ENCODE data around the gene SCYGR8.

SCYGR8 gene

DNA sequence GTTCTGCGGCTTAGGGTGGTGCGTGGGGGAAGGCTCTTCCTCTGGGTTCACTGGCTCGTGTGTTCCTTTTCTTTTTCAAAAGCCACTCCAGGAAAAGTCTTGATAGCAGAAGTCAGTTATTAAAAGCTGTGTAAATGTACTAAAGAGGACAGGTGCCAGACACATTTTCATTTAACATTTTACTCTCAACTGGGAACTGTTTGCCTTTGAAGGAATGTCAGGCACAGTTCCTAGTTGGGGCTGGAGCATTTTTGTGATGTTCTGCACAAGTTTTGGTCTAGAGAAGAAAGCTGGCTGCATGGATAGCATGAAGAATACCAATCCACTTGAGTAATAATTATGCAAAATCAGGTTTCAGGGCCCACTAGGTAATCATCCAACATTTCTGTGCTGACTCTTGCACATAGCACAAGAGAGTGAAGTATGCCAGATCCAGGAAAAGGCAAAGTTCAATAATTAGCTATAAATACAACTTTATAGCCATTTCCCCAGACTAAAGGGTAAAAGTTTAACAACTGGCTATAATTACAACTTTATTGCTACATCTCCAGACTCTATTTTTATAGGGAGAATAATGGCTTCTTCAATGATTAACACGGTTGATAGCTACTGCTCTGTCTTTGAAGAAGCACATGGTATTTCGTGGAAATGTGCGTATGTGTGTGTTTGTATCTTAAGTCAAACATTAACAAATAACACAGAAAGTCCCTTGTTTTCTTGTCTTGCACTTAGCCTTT, 16.2 kb downstream of the SCYGR8 start:
- DNase-seq = no peak

DNA sequence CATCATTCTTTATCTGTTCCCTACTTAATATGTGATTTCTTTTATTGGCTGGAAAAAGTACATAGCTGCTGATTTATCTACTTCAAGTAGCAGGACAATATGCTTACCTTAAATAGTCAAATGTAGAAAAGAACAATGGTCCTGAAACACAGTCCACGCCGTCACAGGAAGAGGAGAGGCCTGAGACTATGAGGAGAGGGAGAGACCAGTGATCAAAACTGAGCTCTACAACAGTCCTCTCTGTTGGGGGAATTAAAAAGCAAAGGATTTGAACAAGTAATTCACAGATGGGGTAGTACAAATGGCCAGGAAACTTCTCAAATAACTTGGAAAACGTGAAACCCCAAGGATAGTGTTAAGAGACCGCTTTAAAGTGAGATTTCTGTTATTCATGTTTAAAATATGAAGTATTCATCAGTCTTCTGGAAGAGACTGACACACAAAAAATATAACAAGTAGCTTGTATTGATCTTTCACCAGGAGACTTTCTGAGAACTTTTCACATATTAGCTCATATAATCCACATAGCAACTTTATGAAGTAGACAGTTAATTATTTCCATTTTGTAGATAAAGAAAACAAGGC, 20.2 kb downstream of the SCYGR8 start:
- DNase-seq = no peak

DNA sequence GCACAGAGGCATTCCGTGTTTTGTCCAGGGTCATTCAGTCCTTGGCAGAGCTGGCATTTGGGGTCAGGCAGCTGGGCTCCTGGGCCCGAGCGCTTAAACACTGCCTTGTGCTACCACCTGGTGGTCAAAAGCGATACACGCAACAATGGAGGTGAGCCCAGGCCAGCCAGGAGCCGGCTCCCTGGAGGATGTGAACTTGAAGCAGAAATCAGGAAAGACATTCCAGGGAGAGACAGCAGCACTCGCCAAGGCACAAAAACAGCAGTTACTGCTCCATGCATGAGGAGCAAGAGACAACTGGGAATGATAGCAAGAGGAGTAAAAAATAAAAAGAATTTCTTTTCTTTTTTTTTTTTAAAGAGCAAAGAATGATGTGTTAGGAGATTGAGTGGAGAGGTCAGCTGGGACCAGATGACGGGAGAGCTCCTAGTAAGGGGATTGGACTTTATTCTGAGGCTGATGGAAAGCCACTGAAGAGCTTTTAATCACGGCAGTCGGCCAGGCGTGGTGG, 20.7 kb downstream of the SCYGR8 start:
- DNase-seq = peak; percentile 55

DNA sequence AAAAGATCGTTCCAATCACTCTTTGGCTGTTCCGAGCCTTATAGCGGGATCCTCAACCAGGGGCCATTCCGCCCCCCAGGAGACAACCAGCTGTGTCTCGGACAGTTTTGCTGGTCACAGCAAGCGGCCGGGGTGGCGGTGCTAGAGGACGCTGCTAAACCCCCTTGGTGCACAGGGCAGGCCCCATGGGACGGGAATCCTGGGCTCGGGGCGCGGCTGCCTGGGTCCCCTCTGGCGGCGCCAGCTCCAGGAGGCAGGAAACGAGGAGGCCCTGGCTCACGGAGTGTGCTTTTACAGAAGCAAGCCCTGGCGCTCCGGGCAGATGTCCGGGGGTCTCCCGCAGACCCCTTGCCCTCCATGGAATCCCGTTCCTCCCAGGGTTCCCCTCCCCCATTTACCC, 22.1 kb downstream of the SCYGR8 start:
- DNase-seq = no peak

DNA sequence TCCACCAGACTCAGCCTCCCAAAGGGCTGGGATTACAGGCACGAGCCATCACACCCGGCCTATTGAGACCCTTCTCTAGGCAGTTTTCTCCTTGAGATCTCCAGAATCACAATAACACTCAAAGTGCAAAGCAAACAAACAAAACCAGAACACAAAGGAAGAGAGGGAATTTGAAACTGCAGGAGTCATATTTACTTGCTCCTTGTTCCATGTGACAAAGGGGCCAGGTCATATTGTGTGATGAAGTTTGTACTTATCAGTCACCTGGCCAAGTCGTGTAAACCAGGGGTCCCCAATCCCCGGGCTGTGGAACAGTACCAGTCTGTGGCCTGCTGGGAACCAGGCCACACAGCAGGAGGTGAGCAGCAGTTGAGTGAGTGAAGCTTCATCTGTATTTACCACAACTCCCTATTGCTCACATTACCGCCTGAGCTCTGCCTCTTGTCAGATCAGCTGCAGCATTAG, 26.5 kb downstream of the SCYGR8 start:
- no peak for DNase-seq

DNA sequence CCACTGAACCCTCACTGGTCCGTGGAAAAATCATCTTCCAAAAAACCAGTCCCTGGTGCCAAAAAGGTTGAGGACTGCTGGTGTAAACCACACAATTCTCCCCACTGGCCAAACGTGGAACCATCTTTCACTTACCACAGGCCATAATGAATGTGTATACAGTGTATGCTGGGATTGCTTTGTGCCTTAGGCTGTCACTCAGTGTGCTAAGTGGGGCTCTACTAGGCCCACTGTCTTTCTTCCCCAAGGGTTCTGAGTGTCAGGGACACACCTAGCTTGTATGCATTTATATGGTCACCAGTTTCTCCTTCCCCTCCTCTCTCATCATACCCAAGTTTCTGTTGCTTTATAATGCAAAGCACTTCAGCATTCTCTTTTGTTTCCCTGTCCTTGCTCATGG, 27.2 kb downstream of the SCYGR8 start:
- DNase-seq = no peak

DNA sequence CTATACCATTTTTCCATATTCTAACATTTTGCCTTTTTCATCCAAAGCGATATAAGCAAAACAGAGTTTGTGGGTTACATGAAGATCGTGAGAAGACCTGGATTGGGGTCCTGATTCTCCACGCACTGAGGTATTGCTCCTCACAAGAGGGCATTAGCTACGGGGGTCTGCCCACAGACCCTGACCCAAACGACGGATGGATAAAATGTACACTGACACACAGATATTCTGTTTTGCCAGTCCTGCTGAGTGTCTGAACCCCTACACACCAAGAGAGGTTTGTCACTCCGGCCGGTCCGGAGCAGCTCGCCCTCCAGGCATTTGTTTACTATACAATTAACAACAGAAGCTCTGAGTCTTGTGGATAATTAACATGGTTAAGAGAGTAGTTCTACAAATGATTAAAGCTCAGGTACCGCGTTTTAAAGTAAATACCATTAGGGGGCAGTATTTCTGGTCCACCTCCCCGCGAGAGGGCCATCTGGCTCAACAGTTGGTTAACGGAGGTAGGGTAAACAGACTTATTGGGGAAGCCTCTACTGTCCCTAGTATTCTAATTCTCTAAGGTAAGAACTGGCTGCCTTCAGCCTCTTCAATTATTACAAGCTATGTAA, 28.4 kb downstream of the SCYGR8 start:
- no peak for DNase-seq

DNA sequence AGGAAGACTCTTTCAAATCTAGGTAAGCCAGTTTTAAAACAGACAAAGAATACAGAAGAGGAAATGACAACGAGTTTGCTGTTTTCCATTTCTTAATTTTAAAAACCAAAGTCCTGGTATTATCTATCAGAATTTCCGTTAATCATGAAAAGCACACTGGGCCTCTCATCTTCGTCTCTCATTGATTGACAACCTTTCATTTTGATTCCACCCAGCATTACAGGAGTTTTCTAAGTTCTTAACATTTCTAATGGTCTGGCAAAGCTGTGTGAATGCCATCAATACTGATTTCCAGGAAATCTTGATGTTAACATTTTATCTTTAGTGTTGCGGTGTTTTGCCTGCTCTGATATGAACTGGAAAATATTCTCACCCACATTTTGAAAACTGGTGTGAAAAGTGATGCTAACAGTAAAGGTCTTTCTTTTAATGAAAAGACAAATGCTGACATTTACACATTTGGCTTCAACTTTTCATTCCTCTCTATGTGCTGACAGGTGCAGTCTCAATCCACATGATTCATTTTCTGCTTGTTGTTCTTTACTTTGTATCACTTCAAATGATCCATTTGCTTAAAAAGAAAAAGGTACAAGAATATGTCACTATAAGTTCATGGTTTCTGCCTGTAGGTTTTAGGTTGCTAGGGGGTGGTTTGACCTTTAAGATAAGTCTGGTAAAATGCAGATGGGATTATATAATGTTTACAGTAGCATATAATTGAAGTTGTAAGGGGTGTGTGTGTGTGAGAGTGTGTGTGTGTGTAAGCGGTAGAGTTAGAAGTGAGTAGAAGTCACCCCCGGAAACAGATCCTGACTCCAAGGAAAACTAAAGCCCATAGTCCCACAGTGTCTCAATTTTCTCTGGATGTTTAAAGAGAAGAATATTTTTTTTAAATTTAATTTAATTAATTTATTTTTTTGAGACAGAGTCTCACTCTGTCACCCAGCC, 29.5 kb downstream of the SCYGR8 start:
- DNase-seq = no peak

DNA sequence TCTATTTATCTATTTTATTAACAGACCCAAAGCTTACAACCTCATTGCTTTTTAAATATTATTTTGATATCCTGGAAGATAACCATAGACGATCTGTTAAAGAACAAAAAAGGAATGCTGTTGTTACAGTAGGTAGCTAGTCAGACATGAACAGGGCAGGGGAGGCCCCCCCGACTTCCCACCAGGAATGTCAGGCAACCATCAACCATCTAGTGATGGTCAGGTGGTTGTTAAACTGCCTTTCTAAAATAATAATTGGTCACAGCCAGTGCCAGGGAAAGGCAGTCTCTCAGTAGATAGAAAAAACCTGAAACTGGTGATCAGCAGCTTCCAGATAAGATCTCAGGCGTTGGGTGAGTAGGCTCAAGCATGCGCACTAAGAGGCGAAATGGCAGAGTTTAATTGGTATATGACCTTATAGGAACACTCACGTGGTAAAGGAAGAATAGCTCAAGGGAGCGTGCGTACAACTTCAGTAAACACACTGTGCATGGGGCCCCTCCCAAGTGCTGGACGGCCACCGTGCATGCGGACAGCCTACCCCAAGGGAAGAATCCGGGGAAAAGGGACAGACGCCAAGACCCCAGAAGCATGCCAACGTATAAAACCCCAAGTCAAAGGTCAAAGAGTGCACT, 35.4 kb downstream of the SCYGR8 start:
- DNase-seq = no peak

DNA sequence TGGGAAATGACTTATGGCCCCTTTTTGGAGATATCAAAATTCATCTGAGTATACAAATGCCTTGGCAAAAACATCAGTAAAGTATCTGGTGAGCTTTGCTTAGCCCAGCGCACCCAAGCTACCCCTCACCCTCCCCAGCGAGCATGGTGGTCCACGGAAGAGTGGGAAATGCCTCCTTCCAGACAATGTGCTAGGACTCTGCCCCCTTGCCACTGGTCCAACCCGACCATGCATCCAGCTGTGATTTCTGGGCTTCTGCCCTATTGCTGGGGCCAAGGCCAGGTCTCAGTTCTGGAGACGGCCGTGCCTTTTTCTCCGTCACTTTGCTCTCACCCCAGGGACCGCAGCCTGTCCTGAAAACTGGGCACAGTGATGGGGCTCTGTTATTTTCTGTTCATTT, 36.1 kb downstream of the SCYGR8 start:
- DNase-seq = no peak

DNA sequence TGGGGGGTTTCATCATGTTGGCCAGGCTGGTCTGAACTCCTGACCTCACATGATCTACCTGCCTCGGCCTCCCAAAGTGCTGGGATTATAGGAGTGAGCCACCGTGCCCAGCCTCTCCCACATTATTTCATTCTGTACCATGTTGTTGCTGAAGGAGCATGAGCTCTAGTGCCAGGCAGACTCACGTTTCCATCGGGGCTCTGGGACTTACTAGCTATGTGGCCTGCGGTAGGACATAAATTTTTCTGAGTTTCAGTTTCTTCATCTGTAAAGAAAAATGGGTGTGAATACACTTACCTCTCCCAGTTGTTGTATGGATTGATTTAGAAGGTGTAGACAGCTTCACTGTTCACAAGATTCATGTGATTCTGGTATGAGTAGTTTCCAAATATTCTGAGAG, 37.1 kb downstream of the SCYGR8 start:
- no peak for DNase-seq

DNA sequence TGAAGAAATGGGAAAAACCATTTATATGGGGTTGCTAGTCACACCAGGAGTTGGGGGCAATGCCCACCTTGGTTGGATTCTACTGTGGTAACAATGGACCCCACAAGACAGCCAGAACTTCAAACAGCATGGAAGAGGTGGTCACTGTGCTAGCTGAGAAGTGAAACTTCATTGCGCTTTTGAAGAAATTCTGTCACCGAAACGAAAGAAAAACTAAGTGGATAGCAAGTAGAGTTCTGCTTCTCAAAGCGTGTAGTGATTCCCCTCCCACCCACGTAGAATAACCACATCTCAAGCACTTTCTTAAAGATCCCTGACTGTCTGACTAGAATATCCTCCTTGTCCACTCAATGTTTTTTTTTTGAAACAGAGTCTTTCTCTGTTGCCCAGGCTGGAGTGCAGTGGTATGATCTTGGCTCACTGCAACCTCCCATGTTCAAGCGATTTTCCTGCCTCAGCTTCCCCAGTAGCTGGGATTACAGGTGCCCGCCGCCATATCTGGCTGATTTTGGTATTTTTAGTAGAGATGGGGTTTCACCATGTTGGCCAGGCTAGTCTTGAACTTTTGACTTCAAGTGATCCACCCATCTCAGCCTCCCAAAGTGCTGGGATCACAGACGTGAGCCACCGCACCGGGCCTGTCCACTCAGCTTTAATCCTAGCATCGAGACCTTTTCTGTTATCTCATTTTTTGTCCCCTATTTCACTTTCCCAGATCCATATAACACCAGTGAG, 37.9 kb downstream of the SCYGR8 start:
- DNase-seq = no peak

DNA sequence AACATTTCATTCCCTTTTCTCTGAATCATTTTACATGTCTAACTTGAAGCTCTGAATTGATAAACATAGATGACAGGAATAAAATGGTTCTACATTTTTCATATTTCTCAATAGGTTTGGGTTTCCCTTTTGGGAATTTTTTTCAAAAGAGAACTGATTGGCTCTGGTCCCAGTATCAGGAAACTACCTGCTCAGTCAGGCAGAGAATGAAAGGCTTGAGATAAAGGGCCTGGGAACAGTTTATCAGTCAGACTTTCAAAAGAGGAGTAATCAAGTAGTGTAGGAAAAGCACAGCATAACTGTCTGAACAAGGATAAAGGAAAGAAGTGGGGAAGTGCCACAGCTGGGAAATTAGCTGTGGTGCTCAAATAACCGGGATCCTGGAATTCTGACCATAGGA, 39.6 kb downstream of the SCYGR8 start:
- no peak for DNase-seq

DNA sequence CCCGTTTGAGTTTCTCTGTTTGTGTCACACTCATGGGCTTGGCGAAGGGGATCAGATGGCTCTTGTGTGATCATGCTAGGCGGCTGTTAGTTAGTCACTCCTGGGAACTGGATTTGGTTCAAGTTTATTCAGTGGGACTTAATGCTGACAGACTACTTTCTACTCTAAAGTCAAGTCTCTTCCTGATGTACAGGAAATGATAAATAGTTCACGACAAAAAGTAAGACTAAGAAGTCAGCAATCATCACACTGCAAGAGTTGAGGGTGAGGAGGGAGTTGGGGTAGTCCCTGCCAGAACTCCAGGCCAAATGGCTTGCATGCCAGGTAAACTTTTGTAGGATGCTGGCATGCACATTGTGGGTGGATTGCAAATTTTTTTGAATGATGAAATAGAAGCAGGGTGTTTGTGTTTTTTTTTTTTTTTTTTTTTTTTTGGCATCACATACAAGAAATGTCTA, 42.9 kb downstream of the SCYGR8 start:
- no peak for DNase-seq

DNA sequence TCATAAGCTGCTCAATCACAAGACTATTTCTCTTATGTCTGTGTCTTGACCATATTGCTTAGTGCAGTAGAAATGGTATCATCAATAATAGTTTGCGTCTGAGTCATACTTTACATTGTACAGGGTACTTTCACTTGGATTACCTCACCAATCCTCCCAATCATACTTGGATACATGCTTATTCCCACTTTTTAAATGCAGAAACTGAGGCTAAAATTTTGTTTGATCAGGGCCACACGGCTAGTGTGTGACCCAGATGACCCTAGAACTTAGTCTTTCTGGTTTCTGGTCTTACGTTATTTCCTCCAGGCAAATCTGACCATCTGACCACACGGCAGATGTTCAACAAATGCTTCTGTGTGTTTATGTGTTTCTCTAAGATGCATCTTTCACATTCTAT, 44.1 kb downstream of the SCYGR8 start:
- no peak for DNase-seq

DNA sequence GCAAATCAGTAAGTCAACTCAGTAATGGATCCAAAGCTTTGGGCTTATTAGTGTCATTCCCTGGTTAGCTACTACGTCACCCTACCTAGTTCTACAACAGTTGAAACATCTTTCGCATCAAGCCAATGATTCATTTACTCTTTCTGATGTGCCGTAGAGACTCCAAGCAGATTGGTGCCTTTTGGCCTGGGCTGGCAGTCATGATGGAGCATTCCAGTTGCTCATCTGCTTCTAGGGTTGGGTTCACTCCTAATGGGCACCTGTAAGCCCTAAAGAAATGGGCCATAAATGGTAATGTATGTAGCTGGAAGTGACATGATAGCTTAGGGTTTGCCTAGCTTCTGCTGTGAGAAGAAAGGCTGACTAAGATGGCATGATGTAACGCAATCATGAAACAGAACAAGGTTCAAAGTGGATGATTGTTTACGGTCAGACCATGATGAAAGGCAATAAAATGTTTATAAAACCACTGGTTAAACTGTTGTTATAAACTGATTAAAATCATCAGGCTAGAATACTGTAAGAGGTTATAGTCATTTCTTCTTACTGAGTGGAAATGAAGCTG, 47.5 kb downstream of the SCYGR8 start:
- DNase-seq = no peak

Measured in activated CD4-positive, alpha-beta T cell treated with anti-CD3 and anti-CD28 coated beads, Interleukin-2, amount 50 U/mL, for 1 hour (primary cell).